ENCODE data around the gene ZBTB8B. TPM values are rescaled to one million over a fixed set of nuclear protein-coding genes. Genes with fewer than 3 reads are reported as not detected.

The ZBTB8B gene
- total and polyA plus RNA-seq, 10 of the 15 experiments (the other 5 are each of a cell fraction or from before 2014, with no cell fraction given) = under 0.01 to 0.04 (median 0.01) TPM; not detected in 4

- POLR2A ChIA-PET = no interaction called here
- H3K9ac ChIP-seq (ENCODE audit: control insufficient read depth, insufficient read depth, low read length) = no peak overlapping the region
- H3K79me2 ChIP-seq (ENCODE audit: control insufficient read depth, insufficient read depth, low read length) = no peaks in the 10 kb centered on the region
- in situ Hi-C loops (cut with MboI) = no loop called here
- SMC1A ChIA-PET (ENCODE audit: uncharacterized antibody, unreplicated experiment) = no interaction called here
- FAIRE-seq (no peak), DNase-seq (ENCODE audit: low read depth, low spot score) (no peak), ATAC-seq (no peak)
- WGBS (ENCODE audit: insufficient coverage, insufficient replicate concordance, low lambda C conversion rate, missing lambda C conversion rate) = 0% methylated on average over 2 of the region's 2 CpGs
- intact Hi-C loops (cut with micrococcal nuclease; ENCODE audit: unreplicated experiment) = no loop called here
- no peaks in the 10 kb centered on the region for H4K20me1 ChIP-seq (ENCODE audit: control insufficient read depth, insufficient read depth)
- H3K4me1 ChIP-seq (ENCODE audit: control insufficient read depth, insufficient read depth, low read length) = no peaks in the 10 kb centered on the region
- H2AFZ ChIP-seq (ENCODE audit: control insufficient read depth, low read depth, low read length) = no peak overlapping the region
- no peaks in the 10 kb centered on the region for H3K36me3 ChIP-seq (ENCODE audit: control insufficient read depth in 2 of 2, insufficient read depth in 2 of 2, low read length in 1 of 2)
- no peak for TF ChIP-seq NFXL1 (IDR thresholded peaks at IDR 0.05; ENCODE audit: borderline replicate concordance)
- no peak for TF ChIP-seq HSF1 (IDR thresholded peaks at IDR 0.05; ENCODE audit: low read depth, low read length)
- TF ChIP-seq RCOR1 (conservative IDR thresholded peaks at IDR 0.05; ENCODE audit: low read depth, low read length) = no peak
- no peak for TF ChIP-seq CBX3 (IDR thresholded peaks at IDR 0.05; ENCODE audit: borderline replicate concordance, low read depth)
- TF ChIP-seq TAF1 (IDR thresholded peaks at IDR 0.05; ENCODE audit: borderline replicate concordance, low read depth, low read length) = no peak
- no peak for TF ChIP-seq POLR2A (IDR thresholded peaks at IDR 0.05; ENCODE audit: low read depth, low read length)
- no peak for TF ChIP-seq MYB (IDR thresholded peaks at IDR 0.05; ENCODE audit: borderline replicate concordance, low read depth, low read length)
- no peak for TF ChIP-seq RAD51 (IDR thresholded peaks at IDR 0.05)
- no peak for TF ChIP-seq STAT1 (conservative IDR thresholded peaks at IDR 0.05)
- no peak for TF ChIP-seq NR2F1 (conservative IDR thresholded peaks at IDR 0.05)
- H3K4me2 ChIP-seq (ENCODE audit: control insufficient read depth, insufficient read depth) = no peak overlapping the region
- no peaks in the 10 kb centered on the region for H3K9me3 ChIP-seq (replicated peaks; ENCODE audit: control insufficient read depth, insufficient read depth, low read length)
- no peaks in the 10 kb centered on the region; a peak in 1 of 4 replicates for H3K27me3 ChIP-seq (replicated peaks in 1 of 2; ENCODE audit: control insufficient read depth in 2 of 2, insufficient read depth in 2 of 2, low read length in 1 of 2)
- H3K4me3 ChIP-seq = no peak overlapping the region
- H3K27ac ChIP-seq (ENCODE audit: control insufficient read depth, insufficient read depth) = no peak overlapping the region
- CTCF ChIA-PET = interaction anchor here (1.3 kb wide), 1 partner anchor 34 kb away, joined by 3 read pairs; no protein-coding TSS in a partner anchor
- BruUV-seq (replicated peaks) = no TSS peak
- RAD21 ChIA-PET (ENCODE audit: unreplicated experiment) = no interaction called here
These were observed 15.1 kb downstream of the ZBTB8B start for GRCh38 chr1:32480003-32480402.
